Measurements from ENCODE around the gene ARHGAP20.

Gene ARHGAP20

GRCh38 chr11:110689306-110689705 is 22.9 kb downstream of the ARHGAP20 start (continued):
- TF ChIP-seq, protein P1, sequence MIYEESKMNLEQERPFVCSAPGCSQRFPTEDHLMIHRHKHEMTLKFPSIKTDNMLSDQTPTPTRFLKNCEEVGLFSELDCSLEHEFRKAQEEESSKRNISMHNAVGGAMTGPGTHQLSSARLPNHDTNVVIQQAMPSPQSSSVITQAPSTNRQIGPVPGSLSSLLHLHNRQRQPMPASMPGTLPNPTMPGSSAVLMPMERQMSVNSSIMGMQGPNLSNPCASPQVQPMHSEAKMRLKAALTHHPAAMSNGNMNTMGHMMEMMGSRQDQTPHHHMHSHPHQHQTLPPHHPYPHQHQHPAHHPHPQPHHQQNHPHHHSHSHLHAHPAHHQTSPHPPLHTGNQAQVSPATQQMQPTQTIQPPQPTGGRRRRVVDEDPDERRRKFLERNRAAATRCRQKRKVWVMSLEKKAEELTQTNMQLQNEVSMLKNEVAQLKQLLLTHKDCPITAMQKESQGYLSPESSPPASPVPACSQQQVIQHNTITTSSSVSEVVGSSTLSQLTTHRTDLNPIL (CRISPR knock-in tag; IDR thresholded peaks at IDR 0.05; ENCODE audit: low read depth), result no peak
- no peak for TF ChIP-seq CSRNP3 (CRISPR knock-in tag; IDR thresholded peaks at IDR 0.05)

DNA sequence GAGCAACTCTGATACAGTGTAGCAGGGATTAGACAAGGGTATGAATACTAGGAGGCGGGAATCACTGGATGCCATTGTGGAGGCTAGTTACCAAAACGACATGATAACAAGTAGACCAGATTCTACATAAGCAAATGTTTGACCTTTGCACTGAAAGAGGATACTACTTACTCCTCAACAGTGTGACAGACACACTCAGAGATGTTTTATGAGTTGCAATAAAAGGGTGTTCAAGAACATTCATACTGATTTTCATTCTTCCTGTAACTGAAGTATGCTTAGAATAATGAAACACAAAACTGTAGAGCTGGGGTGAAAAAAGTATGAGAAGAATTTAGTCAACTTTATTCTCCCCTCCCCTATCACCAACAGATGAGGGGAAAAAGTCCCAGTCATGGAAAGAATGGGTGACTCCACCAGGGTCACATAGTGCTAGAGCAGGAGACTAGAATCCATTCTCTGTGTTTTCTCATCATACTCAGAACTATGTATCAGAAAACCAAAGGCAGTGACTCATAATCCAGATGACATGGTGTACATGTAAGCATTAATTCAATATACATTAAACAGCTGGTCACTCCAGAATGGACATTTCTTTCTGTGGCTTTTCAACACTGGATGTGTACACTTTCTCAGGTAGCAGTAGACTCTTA is 32.8 kb downstream of the ARHGAP20 start:
- TF ChIP-seq ZFP3 (CRISPR knock-in tag; IDR thresholded peaks at IDR 0.05) (no peak), TOX (CRISPR knock-in tag; IDR thresholded peaks at IDR 0.05; ENCODE audit: borderline replicate concordance) (no peak)
- ATAC-seq, result no peak

DNA sequence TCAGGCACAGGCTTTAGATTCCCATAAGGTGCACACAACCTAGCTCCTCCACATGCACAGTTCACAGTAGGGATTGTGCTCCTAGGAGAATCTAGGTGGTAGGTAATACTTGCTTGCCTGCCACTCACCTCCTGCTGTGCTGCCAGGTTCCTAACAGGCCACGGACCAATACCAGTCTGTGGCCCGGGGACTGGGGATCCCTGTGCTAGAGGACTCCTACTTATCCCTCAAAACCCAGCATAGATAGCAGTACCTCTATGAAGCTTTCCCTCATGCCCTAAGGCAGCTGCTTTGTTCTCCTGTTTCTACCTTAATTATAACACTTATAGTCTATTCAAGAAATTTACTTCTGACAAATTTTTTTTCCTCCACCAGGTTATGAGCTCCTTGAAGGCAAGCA is 36.7 kb downstream of the ARHGAP20 start:
- TF ChIP-seq ZC3H10 (CRISPR knock-in tag; IDR thresholded peaks at IDR 0.05) (no peak), ZFP3 (CRISPR knock-in tag; IDR thresholded peaks at IDR 0.05) (peak; percentile 77; the same call in 1 of the 2 replicates)
- ATAC-seq, result no peak

GRCh38 chr11:110665689-110666465 is 46.4 kb downstream of the ARHGAP20 start:
- ATAC-seq, result no peak

GRCh38 chr11:110655967-110656366 is 56.3 kb downstream of the ARHGAP20 start:
- no peak for ATAC-seq
- no peak for TF ChIP-seq OSR1 (CRISPR knock-in tag; IDR thresholded peaks at IDR 0.05)
- TF ChIP-seq GLIS3 (CRISPR knock-in tag; IDR thresholded peaks at IDR 0.05), result no peak
- no peak for TF ChIP-seq SNAI2 (CRISPR knock-in tag; IDR thresholded peaks at IDR 0.05)
- no peak for TF ChIP-seq ZNF565 (CRISPR knock-in tag; conservative IDR thresholded peaks at IDR 0.05; ENCODE audit: low read depth)
- no peak for TF ChIP-seq PPARA (CRISPR knock-in tag; IDR thresholded peaks at IDR 0.05; ENCODE audit: borderline replicate concordance)
- TF ChIP-seq ZFP30 (CRISPR knock-in tag; IDR thresholded peaks at IDR 0.05), result no peak
- TF ChIP-seq ISL1 (CRISPR knock-in tag; IDR thresholded peaks at IDR 0.05), result no peak
- TF ChIP-seq TCF4 (CRISPR knock-in tag; IDR thresholded peaks at IDR 0.05; ENCODE audit: borderline replicate concordance), result no peak
- no peak for TF ChIP-seq TSHZ2 (CRISPR knock-in tag; IDR thresholded peaks at IDR 0.05)
- TF ChIP-seq ZNF70 (CRISPR knock-in tag; IDR thresholded peaks at IDR 0.05), result no peak
- TF ChIP-seq, protein P2, sequence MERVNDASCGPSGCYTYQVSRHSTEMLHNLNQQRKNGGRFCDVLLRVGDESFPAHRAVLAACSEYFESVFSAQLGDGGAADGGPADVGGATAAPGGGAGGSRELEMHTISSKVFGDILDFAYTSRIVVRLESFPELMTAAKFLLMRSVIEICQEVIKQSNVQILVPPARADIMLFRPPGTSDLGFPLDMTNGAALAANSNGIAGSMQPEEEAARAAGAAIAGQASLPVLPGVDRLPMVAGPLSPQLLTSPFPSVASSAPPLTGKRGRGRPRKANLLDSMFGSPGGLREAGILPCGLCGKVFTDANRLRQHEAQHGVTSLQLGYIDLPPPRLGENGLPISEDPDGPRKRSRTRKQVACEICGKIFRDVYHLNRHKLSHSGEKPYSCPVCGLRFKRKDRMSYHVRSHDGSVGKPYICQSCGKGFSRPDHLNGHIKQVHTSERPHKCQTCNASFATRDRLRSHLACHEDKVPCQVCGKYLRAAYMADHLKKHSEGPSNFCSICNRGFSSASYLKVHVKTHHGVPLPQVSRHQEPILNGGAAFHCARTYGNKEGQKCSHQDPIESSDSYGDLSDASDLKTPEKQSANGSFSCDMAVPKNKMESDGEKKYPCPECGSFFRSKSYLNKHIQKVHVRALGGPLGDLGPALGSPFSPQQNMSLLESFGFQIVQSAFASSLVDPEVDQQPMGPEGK (CRISPR knock-in tag; IDR thresholded peaks at IDR 0.05; ENCODE audit: borderline replicate concordance), result no peak
- TF ChIP-seq TOX (CRISPR knock-in tag; IDR thresholded peaks at IDR 0.05; ENCODE audit: borderline replicate concordance), result no peak
- TF ChIP-seq CSDC2 (CRISPR knock-in tag; IDR thresholded peaks at IDR 0.05), result no peak
- no peak for TF ChIP-seq ARNTL (CRISPR knock-in tag; IDR thresholded peaks at IDR 0.05; ENCODE audit: borderline replicate concordance, low read depth)
- TF ChIP-seq, protein P1 (CRISPR knock-in tag; IDR thresholded peaks at IDR 0.05; ENCODE audit: low read depth), result no peak

More at GRCh38 chr11:110665689-110666465, 46.4 kb downstream of the ARHGAP20 start:
- TF ChIP-seq PPARA (CRISPR knock-in tag; IDR thresholded peaks at IDR 0.05; ENCODE audit: borderline replicate concordance), result no peak
- no peak for TF ChIP-seq ESRRG (CRISPR knock-in tag; IDR thresholded peaks at IDR 0.05)
- TF ChIP-seq ISL1 (CRISPR knock-in tag; IDR thresholded peaks at IDR 0.05), result no peak

Data from SK-N-SH treated with all-trans-retinoic acid at 6 μM for 48 hours (cell line).